Activated naive CD4-positive, alpha-beta T cell treated with anti-CD3 and anti-CD28 coated beads, Interleukin-2, amount 10 ng/mL, durations not matched to agents 7 days and 5 days (primary cell): ENCODE measurements around the gene RFX2.
"Not testable (repeated sequence)": the region's sequence is repeated elsewhere in the genome, so short reads cannot be mapped to it uniquely, and the experiment has no call there.

Source experiments
- CTCF ChIA-PET: fragments of 350-600 bp; sonication (Branson Sonifier 250); formaldehyde crosslinking; loops from one replicate; lab custom pipeline; 2021; ENCODE audit warnings: antibody characterized with exemption; lab: Charles Lee
- DNase-seq: peaks from one replicate; pipeline ENCODE4 v3.0.0-alpha.2; 2020
- H3K27ac Mint-ChIP-seq: one replicate; pipeline ENCODE4 v1.8.0; 2021; ENCODE audit warnings: mild to moderate bottlenecking, moderate library complexity, mixed read lengths
- H3K27me3 Mint-ChIP-seq: one replicate; pipeline ENCODE4 v1.8.0; 2021; ENCODE audit warnings: mild to moderate bottlenecking, mixed read lengths
- H3K36me3 Mint-ChIP-seq: one replicate; pipeline ENCODE4 v1.8.0; 2021; ENCODE audit warnings: mixed read lengths
- H3K4me1 Mint-ChIP-seq: one replicate; pipeline ENCODE4 v1.8.0; 2021; ENCODE audit warnings: mixed read lengths
- H3K4me3 Mint-ChIP-seq: one replicate; pipeline ENCODE4 v1.8.0; 2021; ENCODE audit warnings: mild to moderate bottlenecking, moderate library complexity, mixed read lengths
- H3K9me3 Mint-ChIP-seq: one replicate; pipeline ENCODE4 v1.8.0; 2021; ENCODE audit warnings: mixed read lengths

RFX2 gene

GRCh38 chr19:5968431-5969373 is 141.6 kb downstream of the RFX2 start:
- peaks cover 78% of the 10 kb centered on the region for H3K4me1 Mint-ChIP-seq
- H3K27me3 Mint-ChIP-seq = no peaks in the 10 kb centered on the region
- H3K36me3 Mint-ChIP-seq = peaks cover 19% of the 10 kb centered on the region

DNA sequence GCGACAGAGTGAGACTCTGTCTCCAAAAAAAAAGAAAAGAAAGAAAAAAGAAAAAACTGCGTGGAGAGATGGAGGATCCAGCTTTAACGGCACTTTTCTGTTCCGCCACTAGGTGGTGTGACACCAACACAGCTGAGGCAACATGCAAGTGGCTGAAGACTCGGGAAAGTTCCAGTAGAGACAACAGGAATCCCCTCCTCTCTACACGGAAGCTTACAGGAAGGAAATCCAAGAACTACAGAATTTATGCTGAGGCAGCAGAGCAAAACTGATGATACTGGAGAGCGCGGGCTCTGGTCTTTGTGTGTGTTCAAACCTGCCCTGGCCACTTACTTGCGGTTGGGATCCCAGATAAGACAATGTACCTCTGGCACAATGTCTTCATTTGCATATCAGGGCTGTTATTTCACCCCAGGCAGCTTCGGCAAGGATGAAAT is 142.3 kb downstream of the RFX2 start:
- H3K27me3 Mint-ChIP-seq = no peaks in the 10 kb centered on the region
- H3K4me1 Mint-ChIP-seq = peaks cover 78% of the 10 kb centered on the region
- H3K36me3 Mint-ChIP-seq = peaks cover 19% of the 10 kb centered on the region
- peak overlapping the region; percentile 53 for H3K27ac Mint-ChIP-seq
- peak; percentile 78 for DNase-seq
- no peak overlapping the region for H3K4me3 Mint-ChIP-seq
- CTCF ChIA-PET = interaction anchor here (0.7 to 4.0 kb wide), 14 partner anchors 11 to 164 kb away, joined by 3 to 41 read pairs (median 8); partner anchors contain the start of gene RANBP3
- no peaks in the 10 kb centered on the region for H3K9me3 Mint-ChIP-seq

More at GRCh38 chr19:5968431-5969373, 141.6 kb downstream of the RFX2 start:
- H3K27ac Mint-ChIP-seq = peak overlapping the region; percentile 60
- CTCF ChIA-PET = interaction anchor here (0.6 to 4.0 kb wide), 13 partner anchors 10 to 165 kb away, joined by 3 to 41 read pairs (median 9); partner anchors contain the start of gene RANBP3
- no peaks in the 10 kb centered on the region for H3K9me3 Mint-ChIP-seq
- H3K4me3 Mint-ChIP-seq = no peak overlapping the region
- no peak for DNase-seq

DNA sequence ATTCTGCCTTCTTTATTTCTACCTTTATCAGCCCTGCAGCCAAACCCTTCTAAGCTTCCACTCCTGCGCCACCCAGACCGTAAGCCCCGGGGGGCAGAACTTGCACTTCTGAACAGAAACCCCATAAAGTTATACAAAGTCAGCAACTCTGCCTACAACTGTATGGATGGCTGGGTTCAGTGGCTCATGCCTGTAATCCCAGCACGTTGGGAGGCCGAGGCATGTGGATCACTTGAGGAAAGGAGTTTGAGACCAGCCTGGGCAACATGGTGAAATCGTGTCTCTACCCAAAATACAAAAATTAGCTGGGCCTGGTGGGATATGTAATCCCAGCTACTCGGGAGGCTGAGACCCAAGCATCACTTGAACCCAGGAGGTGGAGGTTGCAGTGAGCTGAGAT is 142.7 kb downstream of the RFX2 start:
- Mint-ChIP-seq H3K4me3 (no peak overlapping the region), H3K4me1 (peaks cover 81% of the 10 kb centered on the region)
- CTCF ChIA-PET = interaction anchor here (0.5 to 4.0 kb wide), 13 partner anchors 11 to 614 kb away, joined by 3 to 41 read pairs (median 9); partner anchors contain the start of gene RANBP3

GRCh38 chr19:5966941-5967340 is 143.4 kb downstream of the RFX2 start:
- CTCF ChIA-PET = interaction anchor here (0.5 to 4.0 kb wide), 5 partner anchors 10 to 613 kb away, joined by 3 to 26 read pairs (median 10); no protein-coding TSS in a partner anchor
- Mint-ChIP-seq H3K27ac (no peak overlapping the region), H3K9me3 (no peaks in the 10 kb centered on the region), H3K4me3 (no peak overlapping the region), H3K36me3 (peaks cover 15% of the 10 kb centered on the region), H3K4me1 (peaks cover 81% of the 10 kb centered on the region), H3K27me3 (no peaks in the 10 kb centered on the region)
- DNase-seq = no peak

More for the DNA sequence above, 142.7 kb downstream of the RFX2 start:
- Mint-ChIP-seq H3K9me3 (no peaks in the 10 kb centered on the region), H3K27me3 (no peaks in the 10 kb centered on the region), H3K36me3 (peaks cover 17% of the 10 kb centered on the region), H3K27ac (peak overlapping the region; percentile 53)
- DNase-seq = no peak

DNA sequence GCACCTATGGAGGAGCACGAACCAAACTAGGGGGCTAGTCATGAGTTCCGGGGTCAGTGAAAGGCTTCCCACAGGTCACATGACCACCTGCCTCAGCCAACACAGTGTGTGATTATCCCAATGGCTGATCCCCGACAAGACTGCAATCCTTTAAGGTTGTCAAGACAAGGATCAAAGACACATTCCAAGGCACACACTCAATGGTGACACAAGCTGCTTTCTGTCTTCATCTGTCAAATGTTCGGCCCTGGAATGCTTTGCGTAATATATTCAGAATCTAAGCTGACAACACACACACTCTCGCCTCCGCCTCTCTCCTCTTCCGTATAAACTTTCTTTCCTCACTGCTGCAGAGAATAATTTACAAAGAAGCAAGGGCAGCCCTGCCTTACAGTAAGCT is 144.1 kb downstream of the RFX2 start:
- Mint-ChIP-seq H3K27me3 (no peaks in the 10 kb centered on the region), H3K4me1 (peaks cover 82% of the 10 kb centered on the region), H3K4me3 (no peak overlapping the region), H3K27ac (no peak overlapping the region), H3K36me3 (peaks cover 12% of the 10 kb centered on the region), H3K9me3 (no peaks in the 10 kb centered on the region)
- CTCF ChIA-PET = interaction anchor here (1.2 to 4.0 kb wide), 3 partner anchors 9 to 162 kb away, joined by 3 to 26 read pairs (median 10); no protein-coding TSS in a partner anchor
- DNase-seq = no peak

DNA sequence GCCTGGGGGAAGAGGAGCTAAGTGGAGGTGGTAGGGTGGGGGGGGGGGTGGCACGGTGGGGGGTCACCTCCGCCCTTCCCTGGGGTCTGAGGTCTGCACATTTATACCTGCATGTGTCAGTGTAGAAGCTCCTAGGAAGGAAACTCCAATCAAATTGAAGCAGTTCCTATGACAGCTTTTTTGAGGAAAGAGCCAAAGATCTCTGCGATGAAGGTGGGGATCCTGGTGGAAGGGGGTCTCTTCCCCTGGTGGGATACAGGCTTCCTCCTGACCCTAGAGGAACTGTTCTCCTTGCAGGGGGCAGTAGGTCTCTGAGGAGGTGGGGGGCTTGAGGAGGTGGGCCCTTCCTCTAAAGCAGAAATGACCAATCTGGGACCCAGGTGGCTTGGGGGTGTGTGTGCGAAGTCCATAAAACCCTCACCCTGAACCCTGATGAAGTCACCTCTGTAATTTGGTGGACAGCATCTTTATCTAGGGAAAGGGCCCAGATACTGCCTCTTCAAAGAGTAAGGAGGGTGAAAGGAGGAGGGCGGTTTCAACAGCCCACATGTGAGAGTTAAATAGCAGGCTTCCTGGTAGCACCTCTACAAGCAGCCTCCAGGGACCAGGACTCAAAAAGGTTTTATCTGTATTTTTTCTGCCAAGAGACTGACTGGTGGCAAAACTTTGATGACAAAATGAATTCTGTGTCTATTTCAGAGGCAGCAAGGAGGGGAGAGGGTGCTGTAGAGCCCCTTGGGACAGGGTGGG is 145.3 kb downstream of the RFX2 start:
- peak; percentile 50 for DNase-seq
- peaks cover 10% of the 10 kb centered on the region for H3K36me3 Mint-ChIP-seq
- peak overlapping the region; percentile 81 for H3K27ac Mint-ChIP-seq
- no peaks in the 10 kb centered on the region for H3K27me3 Mint-ChIP-seq
- H3K9me3 Mint-ChIP-seq = no peaks in the 10 kb centered on the region
- H3K4me1 Mint-ChIP-seq = peaks cover 93% of the 10 kb centered on the region
- CTCF ChIA-PET = interaction anchor here (0.6 to 4.0 kb wide), 2 partner anchors 21 to 164 kb away, joined by 3 to 26 read pairs; no protein-coding TSS in a partner anchor
- H3K4me3 Mint-ChIP-seq = no peak overlapping the region

GRCh38 chr19:5963855-5964254 is 146.4 kb downstream of the RFX2 start:
- no peak for DNase-seq
- Mint-ChIP-seq H3K4me1 (peaks cover 97% of the 10 kb centered on the region), H3K36me3 (peaks cover 13% of the 10 kb centered on the region), H3K4me3 (no peak overlapping the region), H3K9me3 (no peaks in the 10 kb centered on the region), H3K27ac (peak overlapping the region; percentile 100), H3K27me3 (no peaks in the 10 kb centered on the region)
- CTCF ChIA-PET = no interaction called here

DNA sequence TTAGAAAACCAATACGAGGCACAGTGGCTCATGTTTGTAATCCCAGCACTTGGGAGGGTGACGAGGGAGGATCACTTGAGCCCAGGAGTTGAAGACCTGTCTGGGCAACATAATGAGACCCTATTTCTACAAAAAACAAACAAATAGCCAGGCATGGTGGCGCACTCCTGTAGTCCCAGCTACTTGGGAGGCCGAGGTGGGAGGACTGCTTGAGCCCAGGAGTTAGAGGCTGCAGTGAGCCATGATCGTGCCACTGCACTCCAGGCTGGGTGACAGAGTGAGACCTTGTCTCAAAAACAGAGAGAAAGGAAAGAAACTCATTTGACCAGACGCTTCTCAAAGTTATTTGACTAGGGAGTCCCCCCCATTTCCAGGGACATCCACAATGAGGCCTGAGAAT is 147.0 kb downstream of the RFX2 start:
- Mint-ChIP-seq H3K27ac (peak overlapping the region; percentile 100), H3K36me3 (peaks cover 13% of the 10 kb centered on the region), H3K4me1 (peaks cover 94% of the 10 kb centered on the region)
- DNase-seq, H3K27me3 Mint-ChIP-seq, H3K9me3 Mint-ChIP-seq, H3K4me3 Mint-ChIP-seq: not testable (repeated sequence)
- CTCF ChIA-PET = interaction anchor here (1.8 kb wide), 1 partner anchor 159 kb away, joined by 7 read pairs; no protein-coding TSS in a partner anchor

DNA sequence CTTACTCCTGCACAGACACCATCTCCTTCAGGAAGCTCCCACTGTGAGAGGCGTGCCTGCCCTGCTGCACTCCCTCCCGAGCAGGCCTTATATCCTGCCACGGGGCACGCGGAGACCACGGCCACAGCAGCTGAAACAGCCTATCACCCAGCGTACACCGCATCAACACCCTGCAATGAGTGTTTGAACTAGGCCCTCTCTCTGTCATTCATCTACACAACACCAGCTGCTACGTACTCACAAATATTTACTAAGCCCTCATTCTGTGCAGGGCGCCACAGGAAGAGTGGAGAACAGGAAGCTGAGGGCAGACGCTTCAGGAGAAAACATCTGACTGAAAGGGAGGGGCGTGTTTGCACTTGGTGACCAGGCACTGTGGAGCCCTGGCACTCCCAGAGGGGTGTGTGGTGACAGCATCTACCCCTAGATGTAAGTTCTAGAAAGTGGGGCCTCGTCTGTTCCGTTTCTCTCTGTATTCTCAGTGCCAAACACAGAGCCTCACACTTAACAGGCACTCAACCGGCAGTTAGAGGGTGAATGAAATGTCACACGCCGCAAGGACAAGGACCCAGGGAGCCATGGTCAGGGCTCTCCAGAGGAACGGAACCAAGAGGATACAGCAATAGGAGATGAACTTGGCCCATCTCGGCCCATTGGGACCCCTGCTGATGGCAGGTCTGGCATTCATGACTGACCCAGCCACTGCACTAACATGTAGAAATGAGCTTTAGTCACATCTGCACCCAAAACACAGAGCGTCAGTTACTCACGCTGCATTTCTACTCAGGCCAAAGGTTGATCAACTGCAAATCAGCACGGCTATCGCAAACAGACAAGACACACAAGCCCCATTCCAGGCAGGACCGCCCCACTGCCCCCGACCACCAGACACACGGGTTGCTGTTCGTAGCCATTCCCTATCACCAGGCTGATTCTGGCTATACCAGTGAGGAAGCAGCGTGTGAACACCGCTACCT is 148.0 kb downstream of the RFX2 start:
- H3K36me3 Mint-ChIP-seq = peaks cover 16% of the 10 kb centered on the region
- H3K27me3 Mint-ChIP-seq = no peaks in the 10 kb centered on the region
- no peaks in the 10 kb centered on the region for H3K9me3 Mint-ChIP-seq
- peaks cover 92% of the 10 kb centered on the region for H3K4me1 Mint-ChIP-seq
- peak overlapping the region; percentile 100 for H3K27ac Mint-ChIP-seq
- peak overlapping the region; percentile 69 for H3K4me3 Mint-ChIP-seq
- CTCF ChIA-PET = interaction anchor here (0.9 to 1.8 kb wide), 5 partner anchors 9 to 158 kb away, joined by 3 to 7 read pairs (median 3); no protein-coding TSS in a partner anchor
- peak; percentile 90 for DNase-seq

GRCh38 chr19:5961641-5961968 is 148.7 kb downstream of the RFX2 start:
- not testable (repeated sequence) for DNase-seq, H3K9me3 Mint-ChIP-seq, H3K27me3 Mint-ChIP-seq
- Mint-ChIP-seq H3K4me3 (peak overlapping the region; percentile 69), H3K36me3 (peaks cover 18% of the 10 kb centered on the region), H3K4me1 (peaks cover 92% of the 10 kb centered on the region), H3K27ac (peak overlapping the region; percentile 100)
- CTCF ChIA-PET = interaction anchor here (1.0 to 1.8 kb wide), 3 partner anchors 8 to 157 kb away, joined by 3 to 7 read pairs (median 7); no protein-coding TSS in a partner anchor

GRCh38 chr19:5960005-5961001 is 150.0 kb downstream of the RFX2 start:
- no peak for DNase-seq
- Mint-ChIP-seq H3K4me1 (peaks cover 90% of the 10 kb centered on the region), H3K36me3 (peaks cover 20% of the 10 kb centered on the region), H3K4me3 (peak overlapping the region; percentile 69), H3K9me3 (no peaks in the 10 kb centered on the region), H3K27ac (peak overlapping the region; percentile 100), H3K27me3 (no peaks in the 10 kb centered on the region)
- CTCF ChIA-PET = no interaction called here
